Thymus (tissue), 11 donors: ENCODE results near the gene NSD1. TPM values are rescaled to one million over a fixed set of nuclear protein-coding genes. Genes with fewer than 3 reads are reported as not detected.

ENCODE experiments used
- DNase-seq, 9 donors: peaks; one replicate each; pipeline ENCODE4 v3.0.0-alpha.2; 2013; ENCODE audit warnings: low spot score in 9 of 9, low read depth in 6 of 9, missing footprints in 1 of 9
- H3K27ac ChIP-seq, 2 donors: one replicate each; pipeline ENCODE4 v1.5.1; 2013; ENCODE audit warnings: control low read depth in 1 of 2, low read depth in 1 of 2, low read length in 1 of 2, mild to moderate bottlenecking in 1 of 2, moderate library complexity in 1 of 2
- H3K27me3 ChIP-seq, 2 donors: one replicate each; pipeline ENCODE4 v1.5.1; 2013; ENCODE audit warnings: low read length in 1 of 2; ENCODE audit not compliant: control insufficient read depth in 2 of 2, insufficient read depth in 1 of 2
- H3K36me3 ChIP-seq, 2 donors: one replicate each; pipeline ENCODE4 v1.5.1; 2013; ENCODE audit warnings: low read length in 1 of 2, mild to moderate bottlenecking in 1 of 2, moderate library complexity in 1 of 2; ENCODE audit not compliant: control insufficient read depth in 2 of 2, insufficient read depth in 2 of 2
- H3K4me1 ChIP-seq, 2 donors: one replicate each; pipeline ENCODE4 v1.5.1; 2013; ENCODE audit warnings: low read length in 2 of 2; ENCODE audit not compliant: control insufficient read depth in 2 of 2, insufficient read depth in 2 of 2
- H3K4me3 ChIP-seq, 2 donors: one replicate each; pipeline ENCODE4 v1.5.1; 2013; ENCODE audit warnings: low read length in 2 of 2, control low read depth in 1 of 2, mild to moderate bottlenecking in 1 of 2
- H3K9me3 ChIP-seq, 2 donors: one replicate each; pipeline ENCODE4 v1.5.1; 2013; ENCODE audit warnings: low read length in 1 of 2, mild to moderate bottlenecking in 1 of 2; ENCODE audit not compliant: control insufficient read depth in 2 of 2, insufficient read depth in 1 of 2
- WGBS: extraction: QIAGEN DNeasy Blood & Tissue Kit; methylation state at CpG from one replicate; pipeline ENCODE4 v1.1.7; 2013; 5-methylcytosine and 5-hydroxymethylcytosine counted together
- polyA plus RNA-seq: library from polyadenylated mRNA; stranded (reverse); fragments of 200-250 nt; gene quantifications from one replicate; pipeline ENCODE4 v1.2.3, GENCODE V29; 2013
- total RNA-seq: library from RNA; stranded (reverse); fragments of 120-200 nt; gene quantifications from one replicate; pipeline ENCODE4 v1.2.4, GENCODE V29; 2013
- donor health status: healthy.

Gene NSD1
- total and polyA plus RNA-seq, 2 donors = 10.9 to 34.1 TPM

DNA sequence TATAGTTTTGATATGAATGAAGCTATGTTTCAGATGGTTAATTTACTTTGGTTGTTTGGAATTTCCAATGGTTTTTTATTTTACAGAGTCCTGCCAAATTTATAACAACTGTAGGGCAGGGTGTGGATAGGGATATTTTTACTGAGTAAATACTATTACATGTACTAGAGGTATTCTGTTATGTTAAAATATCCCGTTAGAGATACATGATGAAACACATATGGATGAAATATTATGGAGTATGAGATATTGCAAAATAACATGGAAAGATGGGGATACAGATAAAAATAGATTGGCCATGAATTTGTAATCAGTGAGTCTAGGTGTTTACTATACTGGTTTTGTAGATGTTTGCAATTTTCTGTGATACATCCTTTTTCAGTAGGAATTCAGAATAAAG lies 93.3 kb downstream of the NSD1 start:
- no peaks in the 10 kb centered on the region for H3K9me3 ChIP-seq
- no peak for DNase-seq
- H3K27ac ChIP-seq = no peak overlapping the region
- H3K36me3 ChIP-seq = peaks cover 9 to 15% of the 10 kb centered on the region in 2 donors
- H3K4me3 ChIP-seq = no peak overlapping the region
- 98% methylated on average over 1 of the region's 1 CpG for WGBS
- H3K4me1 ChIP-seq = peaks cover 0 to 2% of the 10 kb centered on the region in 2 donors
- no peaks in the 10 kb centered on the region for H3K27me3 ChIP-seq

DNA sequence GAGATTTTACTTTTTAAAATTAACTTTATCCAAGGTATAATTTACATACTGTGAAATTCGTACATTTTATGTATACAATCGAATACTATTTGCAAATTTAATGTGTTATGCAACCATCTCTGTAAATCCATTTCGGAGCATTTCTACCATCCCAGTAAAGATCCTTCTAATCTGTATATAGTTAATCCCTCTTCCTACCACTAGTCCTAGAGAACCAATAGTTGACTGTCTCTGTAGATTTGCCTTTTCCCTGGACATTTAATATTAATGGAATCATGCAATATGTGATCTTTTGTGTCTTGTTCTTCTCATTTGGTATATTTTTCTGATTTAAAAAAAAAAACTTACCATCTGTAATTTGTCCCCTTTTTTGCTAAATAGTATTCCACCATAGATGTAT lies 95.2 kb downstream of the NSD1 start:
- H3K36me3 ChIP-seq = peaks cover 11 to 17% of the 10 kb centered on the region in 2 donors
- no peaks in the 10 kb centered on the region for H3K9me3 ChIP-seq
- H3K27ac ChIP-seq = no peak overlapping the region
- H3K4me3 ChIP-seq = no peak overlapping the region
- no peak for DNase-seq
- WGBS = 97% methylated on average over 3 of the region's 3 CpGs
- H3K27me3 ChIP-seq = no peaks in the 10 kb centered on the region
- no peaks in the 10 kb centered on the region for H3K4me1 ChIP-seq

DNA sequence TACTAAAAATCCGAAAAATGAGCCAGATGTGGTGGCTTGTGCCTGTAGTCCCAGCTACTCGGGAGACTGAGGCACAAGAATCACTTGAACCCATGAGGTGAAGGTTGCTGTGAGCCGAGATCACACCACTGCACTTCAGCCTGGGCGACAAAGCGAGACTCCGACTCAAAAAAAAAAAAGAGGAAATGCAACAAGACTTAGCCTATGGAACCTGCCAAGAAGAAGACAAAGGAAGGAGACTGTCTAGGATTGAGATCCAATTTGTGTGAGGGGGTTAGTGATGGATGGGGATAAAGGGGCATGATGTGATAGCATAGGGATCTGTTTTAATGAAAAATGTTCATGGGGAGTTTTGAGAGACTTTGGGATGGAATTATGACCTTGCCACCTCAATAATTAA lies 97.1 kb downstream of the NSD1 start:
- no peak overlapping the region for H3K27ac ChIP-seq
- no peaks in the 10 kb centered on the region for H3K4me1 ChIP-seq
- no peak for DNase-seq
- H3K36me3 ChIP-seq = peaks cover 10 to 16% of the 10 kb centered on the region in 2 donors
- H3K9me3 ChIP-seq = no peaks in the 10 kb centered on the region
- H3K27me3 ChIP-seq = no peaks in the 10 kb centered on the region
- no peak overlapping the region for H3K4me3 ChIP-seq
- WGBS = 99% methylated on average over 6 of the region's 6 CpGs

DNA sequence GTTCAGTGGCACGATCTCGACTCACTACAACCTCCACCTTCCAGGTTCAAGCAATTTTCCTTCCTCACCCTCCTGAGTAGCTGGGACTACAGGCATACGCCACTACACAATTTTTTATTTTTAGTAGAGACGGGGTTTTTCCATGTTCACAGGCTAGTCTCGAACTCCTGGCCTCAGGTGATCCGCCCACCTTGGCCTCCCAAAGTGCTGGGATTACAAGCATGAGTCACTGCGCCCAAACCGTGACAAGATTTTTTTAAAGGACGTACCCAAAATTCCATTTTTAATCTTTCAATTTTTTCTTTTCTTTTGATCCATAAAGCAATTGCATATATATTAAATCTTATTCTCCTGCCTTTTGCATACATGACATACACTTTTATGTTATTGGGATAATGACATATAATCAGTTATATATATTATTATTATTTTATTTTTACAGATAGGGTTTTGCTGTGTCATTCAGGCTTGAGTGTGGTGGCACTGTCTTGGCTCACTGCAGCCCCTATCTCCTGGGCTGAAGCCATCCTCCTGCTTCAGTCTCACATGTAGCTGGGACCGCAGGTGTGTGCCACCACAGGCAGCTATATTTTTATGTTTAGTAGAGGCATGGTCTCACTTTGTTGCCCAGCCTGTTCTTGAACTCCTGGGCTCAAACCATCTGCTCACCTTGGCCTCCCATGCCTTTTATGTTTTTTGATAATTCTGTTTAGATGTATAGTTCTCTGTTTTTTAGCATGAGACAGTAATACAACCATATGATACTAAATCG lies 98.1 kb downstream of the NSD1 start:
- Histone ChIP-seq H3K27ac (no peak overlapping the region), H3K4me1 (no peaks in the 10 kb centered on the region), H3K4me3 (no peak overlapping the region), H3K27me3 (no peaks in the 10 kb centered on the region), H3K36me3 (peaks cover 11 to 23% of the 10 kb centered on the region in 2 donors), H3K9me3 (no peaks in the 10 kb centered on the region)
- no peak for DNase-seq
- 98% methylated on average over 11 of the region's 11 CpGs for WGBS

DNA sequence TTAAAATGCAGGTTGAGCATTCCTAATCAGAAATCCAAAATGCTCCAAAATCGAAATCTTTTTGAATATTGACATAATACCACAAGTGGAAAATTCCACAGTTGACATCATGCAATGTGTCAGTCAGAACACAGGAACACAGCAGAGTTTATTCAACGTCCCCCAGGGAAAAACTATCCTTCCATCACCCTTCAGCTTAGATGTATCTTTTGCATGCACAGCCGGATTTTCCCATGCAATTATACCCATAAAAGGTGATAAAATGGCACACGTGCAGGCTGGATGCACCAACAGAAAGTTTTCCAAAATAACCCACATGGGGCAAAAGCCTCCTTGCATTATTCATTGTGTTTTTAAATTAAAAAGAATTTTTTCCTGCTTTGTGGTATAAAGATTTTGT lies 98.8 kb downstream of the NSD1 start:
- no peak for DNase-seq
- Histone ChIP-seq H3K36me3 (peaks cover 15 to 26% of the 10 kb centered on the region in 2 donors), H3K4me3 (no peak overlapping the region), H3K27me3 (no peaks in the 10 kb centered on the region), H3K9me3 (no peaks in the 10 kb centered on the region), H3K27ac (no peak overlapping the region), H3K4me1 (no peaks in the 10 kb centered on the region)
- 93% methylated on average over 4 of the region's 4 CpGs for WGBS

DNA sequence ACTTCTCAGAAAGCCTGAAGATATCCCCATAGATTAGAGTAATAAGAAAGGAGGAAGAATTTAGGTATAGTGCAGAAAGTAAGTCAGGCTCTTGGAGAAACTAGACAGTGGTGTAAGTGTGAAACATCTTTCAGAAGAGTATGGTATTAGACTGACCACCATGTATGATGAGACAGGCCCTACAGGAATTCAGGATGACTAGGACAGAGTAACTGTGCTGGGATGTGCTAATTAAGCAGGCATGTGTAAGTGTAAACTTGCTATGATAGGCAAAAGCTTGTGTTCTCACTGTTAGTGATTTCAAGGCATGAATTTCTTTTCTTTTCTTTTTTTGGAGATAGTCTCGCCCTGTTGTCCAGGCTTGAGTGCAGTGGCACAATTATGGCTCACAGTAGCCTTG lies 99.2 kb downstream of the NSD1 start:
- 96% methylated on average over 1 of the region's 1 CpG for WGBS
- H3K9me3 ChIP-seq = no peaks in the 10 kb centered on the region
- no peak overlapping the region for H3K27ac ChIP-seq
- H3K36me3 ChIP-seq = peaks cover 15 to 26% of the 10 kb centered on the region in 2 donors
- no peaks in the 10 kb centered on the region for H3K27me3 ChIP-seq
- no peaks in the 10 kb centered on the region for H3K4me1 ChIP-seq
- no peak overlapping the region for H3K4me3 ChIP-seq
- no peak for DNase-seq

DNA sequence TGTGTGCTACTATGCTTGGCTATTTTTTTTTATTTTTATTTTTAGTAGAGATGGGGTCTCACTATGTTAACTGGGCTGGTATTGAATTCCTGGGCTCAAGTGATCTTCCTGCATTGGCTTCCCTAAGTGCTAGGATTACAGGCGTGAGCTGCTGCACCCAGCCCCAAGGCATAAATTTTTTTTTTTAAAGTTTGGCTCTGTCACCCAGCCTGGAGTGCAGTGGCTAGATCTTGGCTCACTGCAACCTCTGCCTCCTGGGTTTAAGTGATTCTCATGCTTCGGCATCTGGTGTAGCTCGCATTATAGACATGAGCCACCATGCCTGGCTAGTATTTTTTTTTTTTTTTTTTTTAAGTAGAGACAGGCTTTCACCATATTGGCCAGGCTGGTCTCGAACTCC lies 99.6 kb downstream of the NSD1 start:
- Histone ChIP-seq H3K27me3 (no peaks in the 10 kb centered on the region), H3K4me1 (no peaks in the 10 kb centered on the region), H3K4me3 (no peak overlapping the region), H3K27ac (no peak overlapping the region), H3K9me3 (no peaks in the 10 kb centered on the region), H3K36me3 (peaks cover 18 to 28% of the 10 kb centered on the region in 2 donors)
- WGBS = 94% methylated on average over 4 of the region's 4 CpGs
- DNase-seq = no peak

DNA sequence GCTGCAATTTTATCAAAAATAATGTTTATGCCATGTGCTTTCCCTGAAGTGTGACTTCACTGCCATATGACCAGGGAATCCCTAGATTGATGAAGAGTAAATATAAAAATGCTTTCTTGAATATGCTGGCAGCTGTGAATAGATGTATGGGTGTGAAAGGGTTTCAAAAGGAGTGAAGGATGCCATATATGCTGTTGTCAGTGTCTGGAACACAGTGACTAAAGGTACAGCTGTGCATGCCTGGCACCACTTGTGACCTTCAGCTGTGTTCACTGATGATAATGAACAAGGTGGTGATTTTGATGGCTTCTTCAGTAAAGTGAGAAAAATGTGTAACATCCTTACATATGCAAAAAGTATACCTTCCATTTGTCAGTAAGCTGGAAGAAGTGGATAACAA lies 100.2 kb downstream of the NSD1 start:
- Histone ChIP-seq H3K27ac (no peak overlapping the region), H3K4me3 (no peak overlapping the region), H3K27me3 (no peaks in the 10 kb centered on the region), H3K9me3 (no peaks in the 10 kb centered on the region), H3K4me1 (no peaks in the 10 kb centered on the region), H3K36me3 (peaks cover 21 to 34% of the 10 kb centered on the region in 2 donors)
- DNase-seq = no peak

DNA sequence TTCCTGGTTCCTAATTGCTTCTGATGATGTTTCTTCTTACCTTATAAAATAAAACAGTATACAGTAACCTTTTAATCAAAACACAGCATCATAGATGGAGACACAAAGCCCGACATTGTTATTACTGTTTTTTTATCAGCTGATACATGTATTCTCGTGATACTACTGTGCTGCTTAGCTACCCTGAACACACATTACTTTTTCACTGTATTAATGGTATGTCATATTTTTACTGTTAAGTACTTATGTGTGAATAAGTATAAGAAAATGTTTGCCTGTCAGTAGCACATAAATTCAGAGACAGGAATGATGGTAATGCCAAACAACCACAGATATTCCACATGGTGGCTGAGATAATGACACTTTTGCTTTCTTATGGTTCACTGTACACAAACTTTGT lies 101.3 kb downstream of the NSD1 start:
- Histone ChIP-seq H3K4me3 (no peak overlapping the region), H3K27ac (no peak overlapping the region), H3K27me3 (no peaks in the 10 kb centered on the region), H3K4me1 (no peaks in the 10 kb centered on the region), H3K9me3 (no peaks in the 10 kb centered on the region), H3K36me3 (peaks cover 21 to 39% of the 10 kb centered on the region in 2 donors)
- no peak for DNase-seq
- 98% methylated on average over 2 of the region's 2 CpGs for WGBS
